ENCODE results near the gene AFF2. TPM values are rescaled to one million over a fixed set of nuclear protein-coding genes. Genes with fewer than 3 reads are reported as not detected.

Gene AFF2
- total RNA-seq, 4 donors from 2014 or later = 0.05 to 1.0 (median 0.23) TPM

GRCh38 chrX:148874636-148875246 lies 374.3 kb downstream of the AFF2 start:
- no peak overlapping the region for H3K27ac ChIP-seq
- H3K4me1 ChIP-seq = no peaks in the 10 kb centered on the region
- intact Hi-C loops (cut with DNase I; ENCODE audit: low total_unique reads) = no loop called here
- in situ Hi-C loops (cut with MboI; ENCODE audit: low sequenced_read_pairs in 4 of 4) = no loop called here
- ATAC-seq (no peak), DNase-seq (no peak)
- no peak for TF ChIP-seq POLR2A (IDR thresholded peaks at IDR 0.05)
- TF ChIP-seq CTCF (IDR thresholded peaks at IDR 0.05 in 4 of 5, conservative IDR thresholded peaks at IDR 0.05 in 1 of 5) = no peak
- no peak overlapping the region for H3K4me3 ChIP-seq
- H3K9me3 ChIP-seq = no peaks in the 10 kb centered on the region
- no peaks in the 10 kb centered on the region for H3K36me3 ChIP-seq
- no peaks in the 10 kb centered on the region for H3K27me3 ChIP-seq

GRCh38 chrX:148878371-148878770 lies 378.0 kb downstream of the AFF2 start:
- no peak overlapping the region for H3K4me3 ChIP-seq
- intact Hi-C loops (cut with DNase I; ENCODE audit: low total_unique reads) = no loop called here
- H3K36me3 ChIP-seq = no peaks in the 10 kb centered on the region
- H3K27me3 ChIP-seq = no peaks in the 10 kb centered on the region
- in situ Hi-C loops (cut with MboI; ENCODE audit: low sequenced_read_pairs in 4 of 4) = no loop called here
- H3K4me1 ChIP-seq = no peaks in the 10 kb centered on the region
- no peak overlapping the region for H3K27ac ChIP-seq
- H3K9me3 ChIP-seq = no peaks in the 10 kb centered on the region
- TF ChIP-seq POLR2A (IDR thresholded peaks at IDR 0.05) = no peak
- no peak for TF ChIP-seq CTCF (IDR thresholded peaks at IDR 0.05 in 4 of 5, conservative IDR thresholded peaks at IDR 0.05 in 1 of 5)
- no peak for ATAC-seq
- DNase-seq = no peak

GRCh38 chrX:148885203-148885602 lies 384.8 kb downstream of the AFF2 start:
- in situ Hi-C loops (cut with MboI; ENCODE audit: low sequenced_read_pairs in 4 of 4) = no loop called here

GRCh38 chrX:148893395-148893794 lies 393.0 kb downstream of the AFF2 start:
- in situ Hi-C loops (cut with MboI; ENCODE audit: low sequenced_read_pairs in 4 of 4) = no loop called here
- ATAC-seq (no peak), DNase-seq (no peak)
- H3K27ac ChIP-seq = no peak overlapping the region
- intact Hi-C loops (cut with DNase I; ENCODE audit: low total_unique reads) = no loop called here
- no peaks in the 10 kb centered on the region for H3K9me3 ChIP-seq
- H3K27me3 ChIP-seq = no peaks in the 10 kb centered on the region
- H3K4me3 ChIP-seq = no peak overlapping the region
- no peaks in the 10 kb centered on the region for H3K4me1 ChIP-seq
- no peaks in the 10 kb centered on the region for H3K36me3 ChIP-seq
- TF ChIP-seq POLR2A (IDR thresholded peaks at IDR 0.05) (no peak), CTCF (IDR thresholded peaks at IDR 0.05 in 4 of 5, conservative IDR thresholded peaks at IDR 0.05 in 1 of 5) (no peak)

More at GRCh38 chrX:148885203-148885602, 384.8 kb downstream of the AFF2 start:
- no peak for ATAC-seq
- H3K27ac ChIP-seq = no peak overlapping the region
- no peaks in the 10 kb centered on the region for H3K9me3 ChIP-seq
- intact Hi-C loops (cut with DNase I; ENCODE audit: low total_unique reads) = no loop called here
- H3K4me1 ChIP-seq = no peaks in the 10 kb centered on the region
- no peaks in the 10 kb centered on the region for H3K27me3 ChIP-seq
- no peak overlapping the region for H3K4me3 ChIP-seq
- H3K36me3 ChIP-seq = no peaks in the 10 kb centered on the region
- TF ChIP-seq CTCF (IDR thresholded peaks at IDR 0.05 in 4 of 5, conservative IDR thresholded peaks at IDR 0.05 in 1 of 5) = no peak
- TF ChIP-seq POLR2A (IDR thresholded peaks at IDR 0.05) = no peak
- DNase-seq = no peak

GRCh38 chrX:148902581-148902980 lies 402.2 kb downstream of the AFF2 start:
- Histone ChIP-seq H3K9me3 (no peaks in the 10 kb centered on the region), H3K27ac (no peak overlapping the region), H3K36me3 (no peaks in the 10 kb centered on the region), H3K27me3 (no peaks in the 10 kb centered on the region), H3K4me1 (no peaks in the 10 kb centered on the region), H3K4me3 (no peak overlapping the region)
- TF ChIP-seq POLR2A (IDR thresholded peaks at IDR 0.05) = no peak
- no peak for TF ChIP-seq CTCF (IDR thresholded peaks at IDR 0.05 in 4 of 5, conservative IDR thresholded peaks at IDR 0.05 in 1 of 5)
- in situ Hi-C loops (cut with MboI; ENCODE audit: low sequenced_read_pairs in 4 of 4) (no loop called here), intact Hi-C loops (cut with DNase I; ENCODE audit: low total_unique reads) (no loop called here)
- no peak for ATAC-seq
- DNase-seq = no peak
